SK-N-DZ (cell line): Measurements from ENCODE around the gene NISCH.

Experiments used
- DNase-seq: peaks from one replicate; pipeline ENCODE4 v3.0.0-alpha.2; 2015; ENCODE audit warnings: low spot score

Gene NISCH

DNA sequence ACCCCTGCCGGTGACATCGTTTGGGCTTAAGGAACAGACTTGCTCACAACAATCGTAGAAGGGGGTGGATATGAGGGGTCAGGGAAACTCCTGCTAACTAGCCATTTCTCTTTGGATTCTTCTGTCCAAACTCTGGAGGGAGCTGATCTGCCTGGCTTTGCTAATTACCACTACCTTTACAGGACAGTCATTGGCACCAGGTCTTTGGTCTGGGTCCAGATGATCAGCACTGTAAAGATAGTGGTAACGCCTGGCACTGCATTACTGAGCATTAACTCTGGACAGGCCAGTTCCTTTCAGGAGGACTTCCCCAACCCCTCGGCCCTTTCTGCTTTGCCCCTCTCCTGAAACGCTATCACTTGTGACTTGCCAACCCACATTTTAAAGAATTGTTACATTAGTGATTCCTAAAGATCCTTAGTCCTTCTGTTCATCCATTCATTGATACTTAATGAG lies 81.8 kb downstream of the NISCH start:
- DNase-seq: no peak

- no peak for DNase-seq
These were observed 82.5 kb downstream of the NISCH start for GRCh38 chr3:52537726-52538421.

- no peak for DNase-seq
These were observed 83.7 kb downstream of the NISCH start for GRCh38 chr3:52539010-52539653.

DNA sequence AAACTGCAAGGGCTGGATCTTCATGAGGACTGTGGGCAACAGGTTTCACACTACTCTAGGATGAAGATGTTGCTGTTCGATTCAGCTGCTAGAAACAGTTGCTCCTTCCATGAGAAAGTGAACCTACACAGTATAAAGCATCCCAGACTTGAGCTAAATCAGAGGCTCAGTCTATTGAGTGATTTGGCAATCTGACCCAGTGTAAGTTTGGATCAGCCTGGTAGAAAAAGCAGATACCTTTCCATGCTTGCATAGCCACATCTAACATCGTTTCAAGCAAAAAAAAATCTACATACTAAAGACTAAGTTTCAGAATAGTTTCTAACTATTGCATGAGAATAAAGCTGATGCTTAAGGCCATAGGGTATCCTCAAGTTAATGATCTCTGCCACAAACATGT lies 85.6 kb downstream of the NISCH start:
- DNase-seq: no peak
